ENCODE data around the gene ARHGAP28. TPM values are rescaled to one million over a fixed set of nuclear protein-coding genes. Genes with fewer than 3 reads are reported as not detected.

Gene ARHGAP28
- total RNA-seq, 1 experiment from 2014 or later = 9.2 TPM

- H2BK120ac ChIP-seq (ENCODE audit: low read depth, low read length, poor library complexity, severe bottlenecking) = no peak overlapping the region
- H3K4me3 Mint-ChIP-seq = no peak overlapping the region
- no peak overlapping the region for H4K91ac ChIP-seq (ENCODE audit: insufficient read length, low read depth, low read length)
- no peak overlapping the region for H2BK20ac ChIP-seq (ENCODE audit: low read depth, low read length, poor library complexity, severe bottlenecking)
- no peak overlapping the region for H4K8ac ChIP-seq (replicated peaks; ENCODE audit: insufficient read length, low read depth, low read length)
- H3K23me2 ChIP-seq (ENCODE audit: insufficient read length, low read depth, low read length, poor library complexity, severe bottlenecking) = no peaks in the 10 kb centered on the region
- no peaks in the 10 kb centered on the region for H3K4me1 ChIP-seq (ENCODE audit: insufficient read depth, low read length)
- no peak overlapping the region for H3K18ac ChIP-seq (ENCODE audit: insufficient read length, low read depth, low read length)
- DNase-seq = no peak
- H3K27me3 ChIP-seq (ENCODE audit: insufficient read depth, low read length) = no peaks in the 10 kb centered on the region
- no peak overlapping the region for H3K27ac ChIP-seq (ENCODE audit: insufficient read length, low read depth, low read length)
- H3K9me3 ChIP-seq (ENCODE audit: control insufficient read depth, low read depth, low read length) = no peaks in the 10 kb centered on the region
- no peaks in the 10 kb centered on the region for H3K9me3 Mint-ChIP-seq
- no peak overlapping the region for H3K23ac ChIP-seq (ENCODE audit: insufficient read length, low read depth, low read length)
- no peak overlapping the region for H3K9ac ChIP-seq (ENCODE audit: extremely low read depth, insufficient read length, low read length)
- no peak for TF ChIP-seq CTCF (conservative IDR thresholded peaks at IDR 0.05)
- H2AK5ac ChIP-seq (ENCODE audit: insufficient read length, low read length) = no peak overlapping the region
- no peak overlapping the region for H3K56ac ChIP-seq (ENCODE audit: insufficient read length, low read depth, low read length)
- H3K14ac ChIP-seq (ENCODE audit: insufficient read depth, low read length) = no peak overlapping the region
- H3K79me1 ChIP-seq (ENCODE audit: insufficient read depth, low read depth, low read length, poor library complexity, severe bottlenecking) = no peaks in the 10 kb centered on the region
- H3T11ph ChIP-seq (ENCODE audit: low read length) = no peak overlapping the region
- H3K36me3 Mint-ChIP-seq (ENCODE audit: insufficient read depth in 1 of 3, low read depth in 3 of 3) = no peaks in the 10 kb centered on the region
- H4K20me1 ChIP-seq (ENCODE audit: control insufficient read depth, insufficient read depth, insufficient read length) = no peaks in the 10 kb centered on the region
- H3K4ac ChIP-seq (ENCODE audit: low read depth, low read length) = no peak overlapping the region
- H2BK5ac ChIP-seq (ENCODE audit: insufficient read length, low read length) = no peak overlapping the region
- no peaks in the 10 kb centered on the region for H3K79me2 ChIP-seq (ENCODE audit: insufficient read depth, low read length)
- H2BK15ac ChIP-seq (ENCODE audit: low read depth, low read length) = no peak overlapping the region
- H3K27me3 Mint-ChIP-seq (ENCODE audit: low read depth) = no peaks in the 10 kb centered on the region
- no peak overlapping the region for H2AFZ ChIP-seq (ENCODE audit: low read length)
- peak overlapping the region in 1 of 3 experiments; percentile 37; a peak in 2 of 7 replicates for H3K27ac Mint-ChIP-seq
- no peak overlapping the region for H3K4me2 ChIP-seq (ENCODE audit: insufficient read depth, insufficient read length, low read length)
- no peak overlapping the region for H4K5ac ChIP-seq (ENCODE audit: insufficient read length, low read depth, low read length)
- no CpG with 5 or more reads among the region's 1 CpG for WGBS (ENCODE audit: extremely low coverage, insufficient read length, low lambda C conversion rate)
- H3K4me1 Mint-ChIP-seq = no peaks in the 10 kb centered on the region; a peak in 1 of 4 replicates
- H2BK12ac ChIP-seq (ENCODE audit: insufficient read length, low read depth, low read length) = no peak overlapping the region
Observed at GRCh38 chr18:6836331-6836730, 106.8 kb downstream of the ARHGAP28 start.
